Fibroblast of lung (primary cell): ENCODE results near the gene RENBP.

Experiments
- CTCF ChIP-seq, 2 donors: IDR thresholded peaks in 1 of 2; conservative IDR thresholded peaks in 1 of 2; 1 replicate in 1 of 2; 2 replicates in 1 of 2; pipeline ENCODE4 v1.5.1; 2011 to 2012; ENCODE audit warnings: low read length in 2 of 2, control low read depth in 1 of 2, inconsistent platforms in 1 of 2, low read depth in 1 of 2, mild to moderate bottlenecking in 1 of 2
- EZH2 ChIP-seq: IDR thresholded peaks from 2 replicates; pipeline ENCODE4 v1.5.1; 2012; ENCODE audit warnings: low read length, control low read depth, mild to moderate bottlenecking; ENCODE audit errors: missing control alignments

- TF ChIP-seq CTCF (conservative IDR thresholded peaks at IDR 0.05 in 1 of 2, IDR thresholded peaks at IDR 0.05 in 1 of 2; ENCODE audit: low read depth in 1 of 2, low read length in 2 of 2): no peak
- no peak for TF ChIP-seq EZH2
Measured at GRCh38 chrX:153907456-153907855, 37.0 kb downstream of the RENBP start.
